Activated CD8-positive, alpha-beta memory T cell treated with anti-CD3 and anti-CD28 coated beads, Interleukin-2, amount 50 U/mL, for 24 hours (primary cell): Measurements from ENCODE around the gene PELO.
"Not testable (repeated sequence)": the region's sequence is repeated elsewhere in the genome, so short reads cannot be mapped to it uniquely, and the experiment has no call there.

Experiments
- DNase-seq: peaks from one replicate; pipeline ENCODE4 v3.0.0-alpha.2; 2020; ENCODE audit errors: extremely low read depth

The PELO gene

GRCh38 chr5:52787600-52788504 is at the start of gene PELO, which contains the start of gene ITGA1:
TSS of gene PELO (plus strand) at chr5:52787916. CDS start at chr5:52800395, 12,479 bp downstream.
TSS of gene ITGA1 (plus strand) at chr5:52787916. CDS start at chr5:52788354, 438 bp downstream.
- no peak for DNase-seq

- no peak for DNase-seq
These were observed 49.6 kb upstream of the PELO start for GRCh38 chr5:52738095-52738506.

GRCh38 chr5:52740007-52740406 is 47.7 kb upstream of the PELO start:
- no peak for DNase-seq

GRCh38 chr5:52743012-52743411 is 44.7 kb upstream of the PELO start:
- DNase-seq = no peak

- no peak for DNase-seq
These were observed 44.2 kb upstream of the PELO start for GRCh38 chr5:52743529-52743928.

GRCh38 chr5:52743970-52744369 is 43.7 kb upstream of the PELO start:
- DNase-seq = peak; percentile 18

GRCh38 chr5:52744867-52745458 is 42.8 kb upstream of the PELO start:
- not testable (repeated sequence) for DNase-seq

GRCh38 chr5:52746539-52746938 is 41.2 kb upstream of the PELO start:
- DNase-seq = no peak

- no peak for DNase-seq
These were observed 39.1 kb upstream of the PELO start for GRCh38 chr5:52748590-52748989.

- no peak for DNase-seq
These were observed 38.0 kb upstream of the PELO start for GRCh38 chr5:52749666-52750065.

GRCh38 chr5:52751137-52751536 is 36.6 kb upstream of the PELO start:
- DNase-seq = no peak

- no peak for DNase-seq
These were observed 33.7 kb upstream of the PELO start for GRCh38 chr5:52754051-52754450.

- no peak for DNase-seq
These were observed 30.2 kb upstream of the PELO start for GRCh38 chr5:52757527-52757926.

- no peak for DNase-seq
These were observed 29.7 kb upstream of the PELO start for GRCh38 chr5:52758014-52758413.

- no peak for DNase-seq
These were observed 28.4 kb upstream of the PELO start for GRCh38 chr5:52759331-52759730.

GRCh38 chr5:52760695-52761366 is 26.9 kb upstream of the PELO start:
- DNase-seq = no peak

- DNase-seq = no peak
These were observed 20.4 kb upstream of the PELO start for GRCh38 chr5:52767217-52767743.

GRCh38 chr5:52767766-52768480 is 19.8 kb upstream of the PELO start:
- DNase-seq = no peak

- DNase-seq = no peak
These were observed 18.7 kb upstream of the PELO start for GRCh38 chr5:52769061-52769460.

- DNase-seq = no peak
These were observed 17.3 kb upstream of the PELO start for GRCh38 chr5:52770287-52770939.
